Inflammatory macrophage treated with lipopolysaccharide for 1 hour (primary cell): ENCODE results near the gene PPP1R26.

Experiments
- DNase-seq, 2 donors: peaks; one replicate each; pipeline ENCODE4 v3.0.0-alpha.2; 2020 to 2022

PPP1R26 gene

GRCh38 chr9:135463140-135463539, 16.4 kb upstream of the PPP1R26 start:
- DNase-seq: peak in 1 of 2 donors; percentile 19

- no peak for DNase-seq
Measured at GRCh38 chr9:135464181-135464580, 15.4 kb upstream of the PPP1R26 start.

GRCh38 chr9:135468854-135469521, 10.6 kb upstream of the PPP1R26 start:
- DNase-seq: peak; percentile 48 to 57

GRCh38 chr9:135471791-135472640, 7.6 kb upstream of the PPP1R26 start:
- DNase-seq: no peak

- no peak for DNase-seq
Measured at GRCh38 chr9:135473972-135474543, 5.5 kb upstream of the PPP1R26 start.

- no peak for DNase-seq
Measured at GRCh38 chr9:135474915-135475314, 4.7 kb upstream of the PPP1R26 start.

- no peak for DNase-seq
Measured at GRCh38 chr9:135476561-135477355, 2.8 kb upstream of the PPP1R26 start.

- DNase-seq: no peak
Measured at GRCh38 chr9:135478191-135478590, 1.4 kb upstream of the PPP1R26 start.

- peak in 1 of 2 donors; percentile 32 for DNase-seq
Measured at GRCh38 chr9:135478829-135479468, 633 bp upstream of the PPP1R26 start.

- DNase-seq: peak in 1 of 2 donors; percentile 35
Measured at GRCh38 chr9:135480071-135480939, 723 bp downstream of the PPP1R26 start.

GRCh38 chr9:135480940-135481310, 1.3 kb downstream of the PPP1R26 start:
- DNase-seq: no peak

- no peak for DNase-seq
Measured at GRCh38 chr9:135482015-135482754, 2.6 kb downstream of the PPP1R26 start.

- no peak for DNase-seq
Measured at GRCh38 chr9:135484460-135485277, 5.1 kb downstream of the PPP1R26 start.

- no peak for DNase-seq
Measured at GRCh38 chr9:135485385-135485784, 5.8 kb downstream of the PPP1R26 start.

- no peak for DNase-seq
Measured at GRCh38 chr9:135485832-135486231, 6.2 kb downstream of the PPP1R26 start.

GRCh38 chr9:135486267-135487065, 6.9 kb downstream of the PPP1R26 start:
- DNase-seq: no peak

GRCh38 chr9:135487281-135488012, 7.9 kb downstream of the PPP1R26 start:
- DNase-seq: no peak

GRCh38 chr9:135488013-135488330, 8.4 kb downstream of the PPP1R26 start:
- no peak for DNase-seq
